HepG2 (cell line): ENCODE data around the gene FOSL2. TPM values are rescaled to one million over a fixed set of nuclear protein-coding genes. Genes with fewer than 3 reads are reported as not detected.
A peak's percentile ranks its signal among the peaks of the same experiment; 100 is the strongest.

Experiments
- ATAC-seq: fragments of 200-7000 bp; cut with Tn5 transposase; 3 replicates; pipeline ENCODE4 v1.9.1; 2020; ENCODE audit warnings: mild to moderate bottlenecking, moderate library complexity
- BruUV-seq: library from RNA; stranded (reverse); fragments of 400-500 nt; replicated peaks from 2 replicates; lab custom pipeline; 2021; lab: Mats Ljungman, UMichigan
- CTCF ChIA-PET: fragments of 300-600 bp; formaldehyde crosslinking; extraction: SDS; loops from one replicate; lab custom pipeline; 2021; ENCODE audit warnings: low total read pairs, inconsistent platforms, low intra/inter-chr PET ratio; lab: Yijun Ruan, JAX
- POLR2A ChIA-PET: fragments of 350-600 bp; sonication (Branson Sonifier 250); formaldehyde crosslinking; loops from one replicate; lab custom pipeline; 2020; ENCODE audit warnings: antibody characterized with exemption, inconsistent platforms; lab: Yijun Ruan, JAX
- DNase-seq: peaks from one replicate; pipeline ENCODE4 v3.0.0-alpha.2; 2015; ENCODE audit warnings: low spot score
- FAIRE-seq: peaks from 3 replicates; lab custom pipeline; 2011; peaks lifted over from hg19 to GRCh38; lab: Jason Lieb, UNC
- H2AFZ ChIP-seq: one replicate; pipeline ENCODE4 v1.6.1; 2011; ENCODE audit warnings: low read length, inconsistent platforms
- H3K27ac ChIP-seq: fragments of 300-600 bp; 3 replicates; pipeline ENCODE4 v1.8.0; 2011; ENCODE audit warnings: mixed run types, mild to moderate bottlenecking, mixed read lengths, low read length, inconsistent platforms; ENCODE audit not compliant: insufficient read depth; ENCODE audit errors: extremely low read length
- H3K27me3 ChIP-seq, 2 experiments: fragments of 200-600 bp in 1 of 2; 2 replicates in 1 of 2; 3 replicates in 1 of 2; pipeline versions ENCODE4 v1.6.0 to v1.8.0; 2011; ENCODE audit warnings: low read length in 2 of 2, mild to moderate bottlenecking in 2 of 2, moderate library complexity in 2 of 2, inconsistent platforms in 1 of 2; ENCODE audit not compliant: insufficient read depth in 2 of 2, control insufficient read depth in 1 of 2
- H3K36me3 ChIP-seq, 2 experiments: fragments of 200-600 bp in 1 of 2; replicated peaks in 1 of 2; 2 replicates in 1 of 2; 3 replicates in 1 of 2; pipeline versions ENCODE4 v1.5.1 to v1.8.0; 2011; ENCODE audit warnings: low read length in 2 of 2, inconsistent platforms in 1 of 2; ENCODE audit not compliant: insufficient read depth in 2 of 2, control insufficient read depth in 1 of 2
- H3K4me1 ChIP-seq: 2 replicates; pipeline ENCODE4 v1.5.1; 2012; ENCODE audit warnings: low read length, inconsistent platforms; ENCODE audit not compliant: insufficient read depth
- H3K4me2 ChIP-seq: 2 replicates; pipeline ENCODE4 v1.6.0; 2011; ENCODE audit warnings: low read depth, low read length, inconsistent platforms
- H3K4me3 ChIP-seq, 3 experiments: fragments of 200-600 bp in 1 of 3; sonication (generic), shearing (Covaris generic) in 1 of 3; replicated peaks in 1 of 3; 2 replicates each; pipeline ENCODE4 v1.5.1; 2011 to 2016; ENCODE audit warnings: low read length in 3 of 3, inconsistent platforms in 2 of 3, low read depth in 2 of 3, mild to moderate bottlenecking in 2 of 3, control low read depth in 1 of 3, mixed read lengths in 1 of 3; ENCODE audit not compliant: insufficient read depth in 1 of 3
- H3K79me2 ChIP-seq: one replicate; pipeline ENCODE4 v1.6.1; 2011; ENCODE audit warnings: low read length, inconsistent platforms; ENCODE audit not compliant: insufficient read depth
- H3K9ac ChIP-seq: 2 replicates; pipeline ENCODE4 v1.6.0; 2011; ENCODE audit warnings: mild to moderate bottlenecking, low read depth, low read length, inconsistent platforms; ENCODE audit not compliant: insufficient read depth
- H3K9me3 ChIP-seq: 2 replicates; pipeline ENCODE4 v1.5.1; 2012; ENCODE audit warnings: mild to moderate bottlenecking, low read length
- H4K20me1 ChIP-seq: 2 replicates; pipeline ENCODE4 v1.6.0; 2011; ENCODE audit warnings: inconsistent platforms, mild to moderate bottlenecking, low read length, moderate library complexity; ENCODE audit not compliant: insufficient read depth
- CEBPB ChIP-seq: IDR thresholded peaks from 2 replicates; pipeline ENCODE4 v1.6.1; 2011; ENCODE audit warnings: low read depth, low read length, improper control_type of control experiment, borderline replicate concordance
- MNT ChIP-seq: fragments of 450-650 bp; IDR thresholded peaks from 2 replicates; pipeline ENCODE4 v1.6.1; 2016
- STAT6 ChIP-seq: sonication (generic); formaldehyde crosslinking; IDR thresholded peaks from 2 replicates; pipeline ENCODE4 v1.4.0; 2020; ENCODE audit warnings: missing genetic modification reagents, mild to moderate bottlenecking, borderline replicate concordance
- TGIF2 ChIP-seq: IDR thresholded peaks from 2 replicates; pipeline ENCODE4 v1.6.1; 2016; ENCODE audit warnings: control low read depth, missing compliant biosample characterization
- ZNF256 ChIP-seq: sonication (generic); formaldehyde crosslinking; conservative IDR thresholded peaks from 2 replicates; pipeline ENCODE4 v1.4.0; 2020; ENCODE audit warnings: missing genetic modification reagents
- WGBS: methylation state at CpG from one replicate; pipeline ENCODE4 v1.1.6; 2017; ENCODE audit warnings: low lambda C conversion rate; 5-methylcytosine and 5-hydroxymethylcytosine counted together
- in situ Hi-C: cut with HindIII; loops from 2 replicates; pipeline ENCODE4 v1.10.0; 2017; ENCODE audit warnings: low pct_unique_long_range_greater_than_20kb; ENCODE audit not compliant: extremely low pct_ligation_motif_present
- intact Hi-C: fragments of 100-400 bp; cut with micrococcal nuclease; formaldehyde crosslinking; loops from one replicate; pipeline ENCODE4 v1.10.0; 2022; ENCODE audit not compliant: unreplicated experiment
- polyA plus RNA-seq, 8 experiments: library from polyadenylated mRNA; depleted of rRNA in 3 of 8; stranded (reverse) in 7 of 8; unstranded in 1 of 8; fragments of >200 nt; fragmentation: Illumina TruSeq in 4 of 8; extraction: Trizol in 4 of 8; gene quantifications; 2 replicates each; pipeline versions ENCODE4 v1.2.1 to v1.2.3, GENCODE V29; 2011 to 2016; ENCODE audit warnings: low read depth in 4 of 8, missing spikeins in 1 of 8, mixed read lengths in 1 of 8; ENCODE audit not compliant: insufficient read depth in 1 of 8
- total RNA-seq, 5 experiments: library from RNA; depleted of rRNA; stranded (reverse); fragments of >200 nt; fragmentation: Illumina TruSeq; extraction: Trizol; gene quantifications; 2 replicates each; pipeline ENCODE4 v1.2.3, GENCODE V29; 2016; ENCODE audit warnings: low read depth in 1 of 5

The FOSL2 gene
- total and polyA plus RNA-seq, 2 of the 13 experiments (the other 11 are each of a cell fraction or from before 2014, with no cell fraction given): 3.4 to 18.1 TPM

DNA sequence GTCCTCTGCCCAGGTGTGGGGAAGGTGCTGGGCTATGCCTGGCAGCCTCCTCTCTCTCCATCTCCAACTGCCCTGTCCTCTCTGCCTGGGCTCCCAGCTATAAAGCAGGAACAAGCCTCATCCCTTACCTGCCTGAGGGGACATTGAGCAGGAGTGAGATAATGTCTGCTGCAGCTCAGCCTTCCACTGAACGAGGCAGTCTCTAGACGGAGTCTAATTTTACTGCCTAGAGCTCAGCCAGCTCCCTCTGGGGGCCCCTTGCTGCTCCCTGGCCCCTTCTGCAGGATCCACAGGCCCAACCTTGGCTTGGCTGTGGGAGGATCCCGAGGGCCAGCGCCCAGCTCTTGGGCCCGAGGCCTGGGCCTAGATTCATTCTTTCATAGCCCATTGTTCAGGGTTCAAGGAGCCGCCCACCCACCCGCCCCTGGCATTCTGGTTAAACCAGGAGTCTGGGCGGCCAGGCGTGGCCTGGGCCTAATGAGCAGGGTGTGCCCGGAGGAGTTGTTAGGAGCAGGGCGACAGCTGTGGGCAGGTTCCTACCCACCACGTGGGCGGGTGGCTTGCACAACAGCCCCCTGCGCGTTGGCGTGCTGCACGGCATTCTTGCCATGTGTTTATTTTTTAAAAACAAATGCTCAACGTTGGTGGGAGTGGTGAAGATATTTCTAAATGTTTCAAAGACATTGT lies 44.6 kb downstream of the FOSL2 start:
- no peak for TF ChIP-seq TGIF2 (CRISPR knock-in tag)
- peak; percentile 28; the same call in 1 of the 2 replicates for TF ChIP-seq CEBPB
- TF ChIP-seq ZNF256 (CRISPR knock-in tag): no peak
- TF ChIP-seq MNT: peak; percentile 34; the same call in 1 of the 2 replicates
- TF ChIP-seq STAT6 (CRISPR knock-in tag): no peak
- ChIA-PET POLR2A (interaction anchor here (1.8 kb wide), 1 partner anchor 9 kb away, joined by 5 read pairs; no protein-coding TSS in a partner anchor), CTCF (no interaction called here)
- BruUV-seq: no TSS peak
- H3K36me3 ChIP-seq: no peaks in the 10 kb centered on the region
- DNase-seq (no peak), ATAC-seq (peak; percentile 20), FAIRE-seq (no peak)
- WGBS: 58% methylated on average over 15 of the region's 18 CpGs
- H3K79me2 ChIP-seq: no peaks in the 10 kb centered on the region
- H3K4me3 ChIP-seq: no peak overlapping the region; a peak in 1 of 6 replicates
- H3K9me3 ChIP-seq: peaks cover 8% of the 10 kb centered on the region; the same call in 1 of the 2 replicates
- H3K27me3 ChIP-seq: no peaks in the 10 kb centered on the region
- intact Hi-C loops: no loop called here
- H3K9ac ChIP-seq: no peak overlapping the region
- H3K4me1 ChIP-seq: peaks cover 43% of the 10 kb centered on the region
- H3K4me2 ChIP-seq: peak overlapping the region; percentile 23
- H4K20me1 ChIP-seq: no peaks in the 10 kb centered on the region
- no peak overlapping the region for H3K27ac ChIP-seq
- no peak overlapping the region for H2AFZ ChIP-seq
- in situ Hi-C loops: no loop called here
